ENCODE measurements around the gene KRT34.

KRT34 gene

DNA sequence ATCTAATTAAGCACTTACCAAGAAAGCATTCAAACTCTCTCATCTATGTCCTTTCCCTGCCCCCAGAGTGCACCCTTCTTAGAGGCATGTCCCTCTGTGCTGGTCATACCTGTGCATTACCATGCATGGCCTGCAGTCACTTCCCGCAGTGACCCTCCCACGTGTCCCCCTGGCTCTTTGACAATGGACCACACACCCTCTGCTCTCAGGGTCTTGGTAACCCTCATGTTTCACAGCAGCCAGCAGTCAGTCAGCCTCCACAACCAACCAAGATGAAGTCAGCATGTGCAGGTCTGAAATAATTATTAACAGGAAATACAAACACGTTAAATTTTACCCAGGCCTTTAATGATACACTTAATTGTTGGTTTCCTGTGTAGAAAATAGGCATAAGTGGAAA, 41.6 kb downstream of the KRT34 start:
- Histone ChIP-seq H3K9me3 (ENCODE audit: control insufficient read depth in 1 of 2, low read length in 2 of 2) (peaks cover 0 to 2% of the 10 kb centered on the region in 2 donors), H3K27ac (ENCODE audit: low read length) (no peak overlapping the region), H3K4me1 (ENCODE audit: control insufficient read depth in 1 of 2, insufficient read depth in 2 of 2, low read length in 2 of 2) (no peaks in the 10 kb centered on the region)

DNA sequence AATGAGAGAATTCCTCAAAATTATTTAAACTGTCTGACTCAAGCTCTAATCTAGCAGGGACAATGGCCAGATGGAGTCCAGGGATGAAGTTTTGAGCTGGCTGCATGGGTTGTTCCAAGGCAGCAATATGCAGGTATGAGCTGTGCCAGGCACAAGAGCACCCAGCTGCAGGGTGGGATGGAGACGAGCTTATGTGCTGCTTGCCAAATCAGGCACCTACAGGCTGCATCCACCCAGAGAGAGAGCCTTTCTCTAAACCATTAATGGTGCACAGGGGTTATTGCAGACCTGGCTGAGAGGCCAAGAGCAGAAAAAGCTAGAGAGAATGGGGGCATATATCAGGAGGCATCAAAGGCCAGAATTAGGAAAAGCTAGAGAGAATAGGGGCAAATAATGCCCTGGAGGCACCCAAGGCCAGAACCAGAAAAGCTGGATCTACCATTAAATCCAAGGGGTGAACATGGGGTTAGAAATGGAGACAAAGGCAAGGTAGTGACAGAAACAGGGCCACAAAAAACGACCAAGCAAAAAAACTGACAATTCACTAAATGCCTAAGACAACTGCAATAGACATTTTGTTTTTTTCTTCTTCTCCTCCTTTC, 42.4 kb downstream of the KRT34 start:
- Histone ChIP-seq H3K4me1 (ENCODE audit: control insufficient read depth in 1 of 2, insufficient read depth in 2 of 2, low read length in 2 of 2) (no peaks in the 10 kb centered on the region), H3K9me3 (ENCODE audit: control insufficient read depth in 1 of 2, low read length in 2 of 2) (peaks cover 0 to 2% of the 10 kb centered on the region in 2 donors), H3K27me3 (ENCODE audit: low read depth, low read length) (no peaks in the 10 kb centered on the region), H3K4me3 (ENCODE audit: low read depth in 1 of 2, low read length in 2 of 2) (no peak overlapping the region), H3K36me3 (ENCODE audit: control insufficient read depth in 1 of 2, insufficient read depth in 2 of 2, low read length in 2 of 2) (no peaks in the 10 kb centered on the region), H3K27ac (ENCODE audit: low read length) (no peak overlapping the region)

More for the DNA sequence above, 41.6 kb downstream of the KRT34 start:
- Histone ChIP-seq H3K4me3 (ENCODE audit: low read depth in 1 of 2, low read length in 2 of 2) (no peak overlapping the region), H3K36me3 (ENCODE audit: control insufficient read depth in 1 of 2, insufficient read depth in 2 of 2, low read length in 2 of 2) (no peaks in the 10 kb centered on the region), H3K27me3 (ENCODE audit: low read depth, low read length) (no peaks in the 10 kb centered on the region)

DNA sequence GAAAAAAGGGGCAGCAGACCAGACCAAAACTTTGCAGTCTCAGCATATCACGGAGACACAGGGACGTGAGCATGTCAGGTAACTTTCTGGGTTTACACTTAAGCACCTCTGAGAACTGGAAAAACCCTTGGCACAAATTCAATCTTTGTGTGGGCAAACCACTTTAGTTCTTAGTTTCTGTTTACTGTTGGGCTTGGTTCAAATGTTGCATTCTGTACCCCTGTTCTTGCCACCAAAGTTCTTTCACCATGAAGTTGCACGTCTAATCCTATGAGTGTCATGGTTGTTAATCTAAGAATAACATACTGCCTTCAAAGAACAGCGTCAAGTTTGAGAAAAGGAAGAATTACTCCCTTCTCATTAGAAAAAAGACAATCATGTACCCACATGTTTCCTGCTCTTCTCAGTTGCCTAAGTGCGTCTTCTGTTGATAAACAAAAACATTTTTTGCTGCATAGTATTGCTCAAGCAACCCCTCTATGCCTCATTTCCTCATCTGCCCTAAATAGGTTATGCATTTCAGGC, 43.1 kb downstream of the KRT34 start:
- no peaks in the 10 kb centered on the region for H3K27me3 ChIP-seq (ENCODE audit: low read depth, low read length)
- no peak overlapping the region for H3K27ac ChIP-seq (ENCODE audit: low read length)
- H3K36me3 ChIP-seq (ENCODE audit: control insufficient read depth in 1 of 2, insufficient read depth in 2 of 2, low read length in 2 of 2), result no peaks in the 10 kb centered on the region
- H3K4me3 ChIP-seq (ENCODE audit: low read depth in 1 of 2, low read length in 2 of 2), result no peak overlapping the region
- peaks cover 0 to 2% of the 10 kb centered on the region in 2 donors for H3K9me3 ChIP-seq (ENCODE audit: control insufficient read depth in 1 of 2, low read length in 2 of 2)
- H3K4me1 ChIP-seq (ENCODE audit: control insufficient read depth in 1 of 2, insufficient read depth in 2 of 2, low read length in 2 of 2), result no peaks in the 10 kb centered on the region

DNA sequence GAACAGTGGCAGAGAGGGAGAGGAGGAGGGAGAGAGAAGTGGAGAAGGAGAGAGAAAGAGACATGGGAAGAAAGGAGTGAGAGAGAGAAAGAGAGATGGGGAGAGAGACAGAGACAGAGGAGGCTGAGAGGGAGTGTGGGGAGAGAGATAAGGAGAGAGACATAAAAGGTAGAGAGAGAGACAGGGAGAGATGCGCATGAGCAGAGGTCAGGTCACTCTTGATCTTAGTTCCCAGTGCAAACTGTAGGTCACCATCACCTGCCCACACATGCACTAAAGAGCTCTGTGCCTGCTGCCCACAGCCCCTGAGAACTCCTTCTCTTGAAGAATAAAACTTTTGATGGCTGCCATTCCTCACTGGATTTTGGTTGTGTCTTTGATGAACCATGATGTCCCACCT, 46.4 kb downstream of the KRT34 start:
- H3K4me3 ChIP-seq (ENCODE audit: low read depth in 1 of 2, low read length in 2 of 2), result no peak overlapping the region
- H3K4me1 ChIP-seq (ENCODE audit: control insufficient read depth in 1 of 2, insufficient read depth in 2 of 2, low read length in 2 of 2), result no peaks in the 10 kb centered on the region
- no peak overlapping the region for H3K27ac ChIP-seq (ENCODE audit: low read length)
- H3K9me3 ChIP-seq (ENCODE audit: control insufficient read depth in 1 of 2, low read length in 2 of 2), result no peaks in the 10 kb centered on the region
- no peaks in the 10 kb centered on the region for H3K27me3 ChIP-seq (ENCODE audit: low read depth, low read length)
- no peaks in the 10 kb centered on the region for H3K36me3 ChIP-seq (ENCODE audit: control insufficient read depth in 1 of 2, insufficient read depth in 2 of 2, low read length in 2 of 2)

DNA sequence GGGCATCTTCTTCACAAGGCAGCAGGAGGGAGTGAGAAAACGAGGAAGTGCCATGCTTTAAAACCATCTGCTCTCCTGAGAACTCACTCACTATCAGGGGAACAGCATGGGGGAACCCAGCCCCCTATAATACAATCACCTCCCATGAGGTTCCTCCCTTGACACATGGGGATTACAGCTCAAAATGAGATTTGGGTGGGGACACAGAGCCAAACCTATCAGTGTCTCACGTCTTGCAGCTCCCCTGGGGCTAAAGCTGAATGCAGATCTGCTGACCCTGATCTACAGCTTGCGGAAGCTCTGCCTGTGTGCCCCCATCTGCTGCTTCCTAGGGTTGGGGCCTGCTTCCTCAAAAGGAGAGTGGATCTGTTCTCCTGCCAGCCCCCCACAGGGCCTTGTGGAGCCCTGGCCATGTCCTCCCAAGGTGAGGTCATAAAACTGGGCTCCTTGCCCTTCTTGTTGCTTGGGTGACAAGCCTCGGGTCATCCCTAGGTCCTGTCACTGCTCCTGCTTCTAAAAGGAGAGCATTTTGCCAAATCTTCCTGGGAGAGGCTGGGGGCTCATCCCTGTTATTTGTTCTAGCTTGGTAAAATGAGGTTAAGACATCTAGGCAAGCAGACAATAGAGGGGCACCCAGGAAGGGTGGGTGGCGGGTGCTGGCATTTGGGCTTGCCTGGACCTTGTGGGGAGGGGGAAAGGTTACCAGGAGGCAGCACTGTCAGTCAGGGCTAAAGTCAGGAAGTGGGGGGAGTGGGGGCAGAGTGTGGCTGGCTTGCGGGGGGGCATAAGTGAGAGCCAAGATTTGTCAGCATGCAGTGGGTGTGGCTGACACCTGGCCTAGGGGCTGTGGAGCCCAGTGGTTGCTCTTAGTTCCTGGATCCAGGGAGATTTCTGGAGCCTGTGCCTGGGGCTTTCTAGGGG, 47.5 kb downstream of the KRT34 start:
- Histone ChIP-seq H3K27ac (ENCODE audit: low read length) (no peak overlapping the region), H3K36me3 (ENCODE audit: control insufficient read depth in 1 of 2, insufficient read depth in 2 of 2, low read length in 2 of 2) (no peaks in the 10 kb centered on the region), H3K4me1 (ENCODE audit: control insufficient read depth in 1 of 2, insufficient read depth in 2 of 2, low read length in 2 of 2) (no peaks in the 10 kb centered on the region), H3K4me3 (ENCODE audit: low read depth in 1 of 2, low read length in 2 of 2) (no peak overlapping the region), H3K27me3 (ENCODE audit: low read depth, low read length) (no peaks in the 10 kb centered on the region), H3K9me3 (ENCODE audit: control insufficient read depth in 1 of 2, low read length in 2 of 2) (no peaks in the 10 kb centered on the region)

DNA sequence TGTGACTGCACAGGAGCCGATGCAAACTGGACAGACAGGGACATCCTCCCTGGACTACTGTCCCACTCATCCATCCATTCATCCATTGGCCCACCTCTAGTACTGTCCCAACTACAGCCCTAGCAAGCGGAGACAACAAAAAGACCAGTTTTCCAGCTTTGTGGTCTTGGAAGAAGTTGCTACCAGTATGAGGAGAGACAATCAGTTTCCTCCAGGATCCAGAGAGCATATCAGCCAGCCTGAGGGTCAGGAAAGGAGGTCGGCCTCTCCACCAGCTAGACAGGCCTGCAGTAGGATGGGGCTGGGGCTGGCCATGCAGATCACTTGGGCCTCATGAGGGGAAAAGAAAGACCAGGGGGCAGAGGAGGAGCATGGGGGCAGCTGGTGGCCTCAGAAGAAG, 48.3 kb downstream of the KRT34 start:
- Histone ChIP-seq H3K9me3 (ENCODE audit: control insufficient read depth in 1 of 2, low read length in 2 of 2) (no peaks in the 10 kb centered on the region), H3K27me3 (ENCODE audit: low read depth, low read length) (no peaks in the 10 kb centered on the region), H3K4me3 (ENCODE audit: low read depth in 1 of 2, low read length in 2 of 2) (no peak overlapping the region), H3K4me1 (ENCODE audit: control insufficient read depth in 1 of 2, insufficient read depth in 2 of 2, low read length in 2 of 2) (no peaks in the 10 kb centered on the region), H3K27ac (ENCODE audit: low read length) (no peak overlapping the region), H3K36me3 (ENCODE audit: control insufficient read depth in 1 of 2, insufficient read depth in 2 of 2, low read length in 2 of 2) (no peaks in the 10 kb centered on the region)

DNA sequence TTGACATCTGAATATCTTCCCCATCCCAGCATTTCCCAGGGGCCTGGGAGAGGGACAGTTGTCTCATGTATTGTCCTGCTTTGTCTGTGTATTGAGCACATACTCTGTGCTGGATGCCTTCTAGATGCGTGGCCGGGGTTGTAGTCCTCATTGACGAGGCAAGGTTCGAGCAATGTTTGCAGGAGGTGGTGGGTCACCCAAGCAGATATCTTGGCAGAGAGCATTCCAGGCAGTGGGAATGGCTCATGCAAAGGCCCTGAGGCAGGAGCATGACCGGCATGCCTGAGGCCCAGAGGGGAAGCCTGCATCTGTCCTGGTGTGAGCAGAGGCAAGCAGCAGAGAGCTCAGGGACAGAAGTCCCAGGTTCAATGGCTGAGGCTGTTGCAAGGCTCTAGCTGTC, 49.0 kb downstream of the KRT34 start:
- no peaks in the 10 kb centered on the region for H3K36me3 ChIP-seq (ENCODE audit: control insufficient read depth in 1 of 2, insufficient read depth in 2 of 2, low read length in 2 of 2)
- H3K27ac ChIP-seq (ENCODE audit: low read length), result no peak overlapping the region

DNA sequence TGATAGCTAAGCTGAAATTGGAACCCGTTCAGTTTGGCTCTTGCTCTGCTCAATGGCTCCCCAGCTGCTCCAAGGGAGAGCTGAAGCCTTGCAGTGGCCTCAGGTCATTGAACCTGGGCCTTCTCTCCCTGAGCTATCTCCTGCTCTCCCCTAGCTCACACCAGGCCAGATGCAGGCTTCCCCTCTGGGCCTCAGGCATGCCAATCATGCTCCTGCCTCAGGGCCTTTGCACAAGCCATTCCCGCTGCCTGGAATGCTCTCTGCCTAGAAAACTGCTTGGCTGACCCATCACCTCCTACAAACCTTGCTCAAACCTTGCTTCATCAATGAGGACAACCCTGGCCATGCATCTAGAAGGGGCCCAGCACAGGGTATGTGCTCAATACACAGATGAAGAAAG, 49.9 kb downstream of the KRT34 start:
- no peak overlapping the region for H3K4me3 ChIP-seq (ENCODE audit: low read depth in 1 of 2, low read length in 2 of 2)
- H3K27me3 ChIP-seq (ENCODE audit: low read depth, low read length), result no peaks in the 10 kb centered on the region
- no peaks in the 10 kb centered on the region for H3K9me3 ChIP-seq (ENCODE audit: control insufficient read depth in 1 of 2, low read length in 2 of 2)
- H3K36me3 ChIP-seq (ENCODE audit: control insufficient read depth in 1 of 2, insufficient read depth in 2 of 2, low read length in 2 of 2), result no peaks in the 10 kb centered on the region
- no peak overlapping the region for H3K27ac ChIP-seq (ENCODE audit: low read length)
- H3K4me1 ChIP-seq (ENCODE audit: control insufficient read depth in 1 of 2, insufficient read depth in 2 of 2, low read length in 2 of 2), result no peaks in the 10 kb centered on the region

More for the DNA sequence above, 49.0 kb downstream of the KRT34 start:
- Histone ChIP-seq H3K4me3 (ENCODE audit: low read depth in 1 of 2, low read length in 2 of 2) (no peak overlapping the region), H3K27me3 (ENCODE audit: low read depth, low read length) (no peaks in the 10 kb centered on the region), H3K9me3 (ENCODE audit: control insufficient read depth in 1 of 2, low read length in 2 of 2) (no peaks in the 10 kb centered on the region), H3K4me1 (ENCODE audit: control insufficient read depth in 1 of 2, insufficient read depth in 2 of 2, low read length in 2 of 2) (no peaks in the 10 kb centered on the region)

DNA sequence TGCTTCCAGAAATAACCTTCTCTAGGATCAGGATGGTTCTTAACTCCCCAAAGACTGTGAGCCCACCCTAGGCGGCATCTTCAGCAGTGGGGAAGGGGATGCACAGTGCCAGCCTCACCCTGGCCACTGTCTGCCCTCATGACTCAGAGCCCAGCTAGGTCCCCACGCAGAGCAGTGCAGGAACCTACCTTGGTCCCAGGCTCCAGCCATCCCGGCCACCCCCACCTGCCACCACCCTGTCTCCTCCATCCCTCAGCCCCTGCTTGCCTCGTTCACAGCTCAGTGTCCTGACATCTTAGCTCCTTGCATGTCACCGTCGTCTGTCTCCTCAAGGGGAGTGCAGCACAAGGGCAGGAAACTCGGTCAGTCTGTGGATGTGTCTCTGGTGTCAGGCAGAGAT, 50.5 kb downstream of the KRT34 start:
- no peaks in the 10 kb centered on the region for H3K36me3 ChIP-seq (ENCODE audit: control insufficient read depth in 1 of 2, insufficient read depth in 2 of 2, low read length in 2 of 2)
- H3K27me3 ChIP-seq (ENCODE audit: low read depth, low read length), result no peaks in the 10 kb centered on the region
- no peak overlapping the region for H3K27ac ChIP-seq (ENCODE audit: low read length)

DNA sequence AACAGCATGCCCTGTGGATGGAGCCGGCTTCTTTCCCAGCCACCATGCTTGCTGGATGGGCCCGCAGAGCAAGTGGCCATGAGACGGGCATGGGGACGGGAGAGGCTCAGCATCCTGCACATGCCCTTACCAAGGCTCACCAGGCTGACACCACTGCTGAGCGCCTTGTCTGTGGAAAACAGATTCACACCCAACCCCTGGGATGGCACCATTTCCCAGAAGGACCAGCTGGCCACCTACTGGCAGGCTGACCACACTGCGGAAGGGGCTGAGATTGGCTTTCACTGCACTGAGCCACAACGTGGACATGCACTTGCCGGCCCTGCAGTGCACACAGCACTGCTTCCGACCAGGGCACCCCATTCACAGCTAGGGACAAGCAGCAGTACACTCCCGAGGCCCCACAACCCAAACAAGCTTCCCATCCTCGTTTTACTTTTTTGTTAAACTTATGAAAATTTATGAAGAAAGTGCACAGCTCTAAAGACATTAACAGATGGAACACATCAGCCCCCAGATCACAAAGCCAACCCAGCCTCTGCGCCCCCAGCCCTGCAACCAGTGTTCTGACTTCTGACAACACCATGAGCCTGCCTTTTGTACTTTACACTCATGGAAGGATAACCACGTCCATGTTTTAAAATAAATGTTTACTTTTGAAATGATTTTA, 52.7 kb downstream of the KRT34 start:
- no peak overlapping the region for H3K27ac ChIP-seq (ENCODE audit: low read length)
- no peaks in the 10 kb centered on the region for H3K27me3 ChIP-seq (ENCODE audit: low read depth, low read length)
- H3K4me1 ChIP-seq (ENCODE audit: control insufficient read depth in 1 of 2, insufficient read depth in 2 of 2, low read length in 2 of 2), result no peaks in the 10 kb centered on the region
- H3K36me3 ChIP-seq (ENCODE audit: control insufficient read depth in 1 of 2, insufficient read depth in 2 of 2, low read length in 2 of 2), result no peaks in the 10 kb centered on the region
- no peaks in the 10 kb centered on the region for H3K9me3 ChIP-seq (ENCODE audit: control insufficient read depth in 1 of 2, low read length in 2 of 2)
- no peak overlapping the region for H3K4me3 ChIP-seq (ENCODE audit: low read depth in 1 of 2, low read length in 2 of 2)

More for the DNA sequence above, 50.5 kb downstream of the KRT34 start:
- Histone ChIP-seq H3K4me1 (ENCODE audit: control insufficient read depth in 1 of 2, insufficient read depth in 2 of 2, low read length in 2 of 2) (no peaks in the 10 kb centered on the region), H3K4me3 (ENCODE audit: low read depth in 1 of 2, low read length in 2 of 2) (no peak overlapping the region), H3K9me3 (ENCODE audit: control insufficient read depth in 1 of 2, low read length in 2 of 2) (no peaks in the 10 kb centered on the region)

DNA sequence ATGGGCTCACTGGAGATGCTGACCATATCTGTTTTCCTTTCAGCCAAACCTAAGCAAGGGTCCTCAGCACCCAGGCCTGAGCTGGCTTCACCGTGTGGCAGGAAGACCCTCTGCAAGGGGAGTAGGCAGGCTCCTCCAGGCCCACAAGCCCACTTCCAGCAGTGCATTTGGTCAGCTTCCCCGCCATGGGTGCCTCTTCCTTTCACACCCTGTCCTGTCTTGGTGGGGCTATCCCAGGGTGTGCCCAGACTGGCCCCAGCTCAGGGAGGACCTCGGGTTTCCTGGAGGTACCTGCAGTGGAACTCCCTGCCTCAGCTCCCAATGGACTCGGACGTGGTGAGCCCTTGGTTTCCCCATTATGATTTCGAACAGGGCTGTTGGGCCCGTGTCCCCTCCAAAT, 53.9 kb downstream of the KRT34 start:
- Histone ChIP-seq H3K27ac (ENCODE audit: low read length) (no peak overlapping the region), H3K9me3 (ENCODE audit: control insufficient read depth in 1 of 2, low read length in 2 of 2) (no peaks in the 10 kb centered on the region), H3K4me3 (ENCODE audit: low read depth in 1 of 2, low read length in 2 of 2) (no peak overlapping the region), H3K36me3 (ENCODE audit: control insufficient read depth in 1 of 2, insufficient read depth in 2 of 2, low read length in 2 of 2) (no peaks in the 10 kb centered on the region), H3K4me1 (ENCODE audit: control insufficient read depth in 1 of 2, insufficient read depth in 2 of 2, low read length in 2 of 2) (no peaks in the 10 kb centered on the region), H3K27me3 (ENCODE audit: low read depth, low read length) (no peaks in the 10 kb centered on the region)
